HL-60 (cell line): Measurements from ENCODE around the gene MAPK10.

Experiments
- DNase-seq, 2 experiments: peaks; one replicate each; pipeline ENCODE4 v3.0.0-alpha.2; 2010 to 2020; ENCODE audit warnings: low read depth in 1 of 2, low spot score in 1 of 2
- H3K27ac ChIP-seq: fragments of 250-450 bp; sonication (Bioruptor Pico); replicated peaks from 2 replicates; pipeline ENCODE4 v1.5.1; 2020; ENCODE audit warnings: mild to moderate bottlenecking, moderate library complexity
- H3K27me3 ChIP-seq: fragments of 250-450 bp; sonication (Bioruptor Pico); 2 replicates; pipeline ENCODE4 v1.5.1; 2021; ENCODE audit warnings: mild to moderate bottlenecking, moderate library complexity; ENCODE audit not compliant: insufficient read depth, poor library complexity, severe bottlenecking
- H3K4me3 ChIP-seq: replicated peaks from 2 replicates; pipeline ENCODE4 v1.5.1; 2011; ENCODE audit warnings: mild to moderate bottlenecking, control low read depth, low read length; ENCODE audit not compliant: insufficient read depth
- GABPA ChIP-seq: IDR thresholded peaks from 2 replicates; pipeline ENCODE4 v1.6.1; 2012; ENCODE audit warnings: low read depth
- POLR2AphosphoS5 ChIP-seq: IDR thresholded peaks from 2 replicates; pipeline ENCODE4 v1.6.1; 2012; ENCODE audit warnings: low read depth
- SPI1 ChIP-seq: IDR thresholded peaks from 2 replicates; pipeline ENCODE4 v1.6.1; 2012; ENCODE audit warnings: low read depth, mild to moderate bottlenecking, borderline replicate concordance
- TF ChIP-seq, protein P1 (sequence below): IDR thresholded peaks from one replicate; pipeline ENCODE4 v1.5.1; 2011; ENCODE audit warnings: low read length, control low read depth, inconsistent platforms; ENCODE audit not compliant: insufficient read depth
- TF ChIP-seq, protein P2 (sequence below): IDR thresholded peaks from 2 replicates; pipeline ENCODE4 v1.6.1; 2012; ENCODE audit warnings: low read depth; ENCODE audit not compliant: insufficient replicate concordance

Gene MAPK10

DNA sequence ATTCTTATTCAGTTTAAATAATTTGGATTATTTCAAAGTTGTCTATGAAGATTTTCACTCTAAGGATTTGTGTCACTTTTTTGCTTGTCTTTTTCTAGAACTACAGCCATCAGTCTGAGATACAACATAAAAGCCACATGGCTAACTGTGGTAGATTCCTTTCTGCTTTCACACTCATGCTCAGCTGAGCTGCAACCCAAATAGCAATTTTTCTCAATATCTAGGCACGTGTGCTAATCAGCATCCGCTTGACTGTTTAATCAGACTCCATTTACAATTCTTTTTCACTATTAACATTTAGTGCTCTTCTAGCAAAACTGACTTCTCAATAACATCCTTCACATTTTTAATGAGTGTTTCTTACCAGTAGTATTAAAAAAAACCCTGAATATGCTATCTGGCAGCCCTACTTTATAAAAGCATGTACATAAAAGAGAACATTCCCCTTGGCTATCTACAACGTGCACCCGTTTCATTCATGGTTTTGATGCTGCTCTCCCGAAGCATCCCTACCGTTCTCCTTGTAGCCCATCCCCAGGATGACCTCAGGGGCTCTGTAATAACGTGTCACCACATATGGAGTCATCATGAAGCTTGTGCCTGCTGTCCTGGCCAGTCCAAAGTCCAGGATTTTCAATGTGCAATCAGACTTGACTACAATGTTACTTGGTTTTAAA is 259.2 kb downstream of the MAPK10 start:
- TF ChIP-seq, protein P1, sequence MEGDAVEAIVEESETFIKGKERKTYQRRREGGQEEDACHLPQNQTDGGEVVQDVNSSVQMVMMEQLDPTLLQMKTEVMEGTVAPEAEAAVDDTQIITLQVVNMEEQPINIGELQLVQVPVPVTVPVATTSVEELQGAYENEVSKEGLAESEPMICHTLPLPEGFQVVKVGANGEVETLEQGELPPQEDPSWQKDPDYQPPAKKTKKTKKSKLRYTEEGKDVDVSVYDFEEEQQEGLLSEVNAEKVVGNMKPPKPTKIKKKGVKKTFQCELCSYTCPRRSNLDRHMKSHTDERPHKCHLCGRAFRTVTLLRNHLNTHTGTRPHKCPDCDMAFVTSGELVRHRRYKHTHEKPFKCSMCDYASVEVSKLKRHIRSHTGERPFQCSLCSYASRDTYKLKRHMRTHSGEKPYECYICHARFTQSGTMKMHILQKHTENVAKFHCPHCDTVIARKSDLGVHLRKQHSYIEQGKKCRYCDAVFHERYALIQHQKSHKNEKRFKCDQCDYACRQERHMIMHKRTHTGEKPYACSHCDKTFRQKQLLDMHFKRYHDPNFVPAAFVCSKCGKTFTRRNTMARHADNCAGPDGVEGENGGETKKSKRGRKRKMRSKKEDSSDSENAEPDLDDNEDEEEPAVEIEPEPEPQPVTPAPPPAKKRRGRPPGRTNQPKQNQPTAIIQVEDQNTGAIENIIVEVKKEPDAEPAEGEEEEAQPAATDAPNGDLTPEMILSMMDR: no peak
- TF ChIP-seq SPI1 (no peak), GABPA (no peak), POLR2AphosphoS5 (no peak)
- TF ChIP-seq, protein P2, sequence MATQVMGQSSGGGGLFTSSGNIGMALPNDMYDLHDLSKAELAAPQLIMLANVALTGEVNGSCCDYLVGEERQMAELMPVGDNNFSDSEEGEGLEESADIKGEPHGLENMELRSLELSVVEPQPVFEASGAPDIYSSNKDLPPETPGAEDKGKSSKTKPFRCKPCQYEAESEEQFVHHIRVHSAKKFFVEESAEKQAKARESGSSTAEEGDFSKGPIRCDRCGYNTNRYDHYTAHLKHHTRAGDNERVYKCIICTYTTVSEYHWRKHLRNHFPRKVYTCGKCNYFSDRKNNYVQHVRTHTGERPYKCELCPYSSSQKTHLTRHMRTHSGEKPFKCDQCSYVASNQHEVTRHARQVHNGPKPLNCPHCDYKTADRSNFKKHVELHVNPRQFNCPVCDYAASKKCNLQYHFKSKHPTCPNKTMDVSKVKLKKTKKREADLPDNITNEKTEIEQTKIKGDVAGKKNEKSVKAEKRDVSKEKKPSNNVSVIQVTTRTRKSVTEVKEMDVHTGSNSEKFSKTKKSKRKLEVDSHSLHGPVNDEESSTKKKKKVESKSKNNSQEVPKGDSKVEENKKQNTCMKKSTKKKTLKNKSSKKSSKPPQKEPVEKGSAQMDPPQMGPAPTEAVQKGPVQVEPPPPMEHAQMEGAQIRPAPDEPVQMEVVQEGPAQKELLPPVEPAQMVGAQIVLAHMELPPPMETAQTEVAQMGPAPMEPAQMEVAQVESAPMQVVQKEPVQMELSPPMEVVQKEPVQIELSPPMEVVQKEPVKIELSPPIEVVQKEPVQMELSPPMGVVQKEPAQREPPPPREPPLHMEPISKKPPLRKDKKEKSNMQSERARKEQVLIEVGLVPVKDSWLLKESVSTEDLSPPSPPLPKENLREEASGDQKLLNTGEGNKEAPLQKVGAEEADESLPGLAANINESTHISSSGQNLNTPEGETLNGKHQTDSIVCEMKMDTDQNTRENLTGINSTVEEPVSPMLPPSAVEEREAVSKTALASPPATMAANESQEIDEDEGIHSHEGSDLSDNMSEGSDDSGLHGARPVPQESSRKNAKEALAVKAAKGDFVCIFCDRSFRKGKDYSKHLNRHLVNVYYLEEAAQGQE: no peak
- Histone ChIP-seq H3K27me3 (no peaks in the 10 kb centered on the region), H3K27ac (no peak overlapping the region), H3K4me3 (no peak overlapping the region)
- no peak for DNase-seq

DNA sequence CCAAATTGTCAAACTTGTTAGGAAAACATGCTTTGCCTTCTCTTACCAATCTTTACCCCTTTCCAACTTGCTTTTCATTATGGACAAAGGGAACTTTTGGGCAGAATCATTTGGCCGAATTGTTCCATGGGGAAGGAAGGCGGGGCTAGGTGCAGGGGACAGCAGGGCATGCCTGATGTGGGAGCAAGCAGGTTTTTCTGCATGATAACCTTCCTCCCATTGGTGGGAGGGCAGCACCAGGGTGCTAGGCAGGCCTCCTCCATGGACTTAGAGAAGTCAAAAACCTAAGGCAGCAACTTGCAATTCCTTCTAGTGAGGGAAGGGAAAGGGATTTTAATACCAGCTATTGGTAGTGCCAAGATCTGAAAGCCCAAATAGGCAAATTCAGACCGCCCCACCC is 260.5 kb downstream of the MAPK10 start:
- no peaks in the 10 kb centered on the region for H3K27me3 ChIP-seq
- H3K27ac ChIP-seq: no peak overlapping the region
- no peak overlapping the region for H3K4me3 ChIP-seq
- DNase-seq: no peak
- TF ChIP-seq, protein P1: no peak
- no peak for TF ChIP-seq SPI1
- TF ChIP-seq, protein P2: no peak
- TF ChIP-seq POLR2AphosphoS5: no peak
- no peak for TF ChIP-seq GABPA

DNA sequence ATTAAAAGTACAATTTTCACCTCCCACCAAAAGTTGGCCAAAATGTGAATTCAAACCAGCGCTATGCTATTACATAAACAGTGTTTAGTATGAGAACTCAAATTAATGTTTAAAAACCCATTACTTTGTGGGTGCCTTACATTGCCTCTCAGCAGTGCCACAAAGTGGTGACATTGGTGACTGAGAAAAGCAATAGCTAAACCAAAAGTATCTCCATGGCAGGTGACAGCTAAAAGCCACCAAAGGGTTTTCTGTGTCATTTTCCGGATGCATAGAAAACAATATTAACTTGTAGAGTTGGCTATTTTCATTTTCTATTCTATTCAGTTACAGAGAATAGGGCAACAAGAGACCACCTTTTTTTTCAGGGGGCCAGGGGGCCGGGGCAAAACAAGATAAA is 261.2 kb downstream of the MAPK10 start:
- DNase-seq: no peak
- Histone ChIP-seq H3K4me3 (no peak overlapping the region), H3K27ac (no peak overlapping the region), H3K27me3 (no peaks in the 10 kb centered on the region)
- TF ChIP-seq, protein P2: no peak
